Measurements from ENCODE around the gene NOTCH1.
"Not testable (repeated sequence)": the region's sequence is repeated elsewhere in the genome, so short reads cannot be mapped to it uniquely, and the experiment has no call there.

NOTCH1 gene

GRCh38 chr9:136545965-136546696 lies at the start of gene NOTCH1:
Gene NOTCH1, minus strand, starts transcription at chr9:136546048. Its CDS starts 262 bp downstream, at chr9:136545786.
- no peak for FAIRE-seq

GRCh38 chr9:136594492-136594891 lies 48.6 kb upstream of the NOTCH1 start:
- no peak for FAIRE-seq

GRCh38 chr9:136593581-136593980 lies 47.7 kb upstream of the NOTCH1 start:
- FAIRE-seq: no peak

- FAIRE-seq: no peak
Observed at GRCh38 chr9:136592666-136593065, 46.8 kb upstream of the NOTCH1 start.

- FAIRE-seq: no peak
Observed at GRCh38 chr9:136590821-136591752, 45.2 kb upstream of the NOTCH1 start.

- no peak for FAIRE-seq
Observed at GRCh38 chr9:136589766-136590763, 44.2 kb upstream of the NOTCH1 start.

- no peak for FAIRE-seq
Observed at GRCh38 chr9:136588663-136589464, 43.0 kb upstream of the NOTCH1 start.

- FAIRE-seq: no peak
Observed at GRCh38 chr9:136587944-136588662, 42.3 kb upstream of the NOTCH1 start.

GRCh38 chr9:136587145-136587943 lies 41.5 kb upstream of the NOTCH1 start:
- FAIRE-seq: no peak

- no peak for FAIRE-seq
Observed at GRCh38 chr9:136586391-136586953, 40.6 kb upstream of the NOTCH1 start.

GRCh38 chr9:136585531-136586120 lies 39.8 kb upstream of the NOTCH1 start:
- no peak for FAIRE-seq

GRCh38 chr9:136584934-136585333 lies 39.1 kb upstream of the NOTCH1 start:
- FAIRE-seq: no peak

GRCh38 chr9:136584401-136584932 lies 38.6 kb upstream of the NOTCH1 start:
- FAIRE-seq: no peak

GRCh38 chr9:136582977-136583735 lies 37.3 kb upstream of the NOTCH1 start:
- FAIRE-seq: no peak

- FAIRE-seq: no peak
Observed at GRCh38 chr9:136581614-136582447, 36.0 kb upstream of the NOTCH1 start.

GRCh38 chr9:136579650-136580219 lies 33.9 kb upstream of the NOTCH1 start:
- not testable (repeated sequence) for FAIRE-seq
